Neural cell (in vitro differentiated cells): Measurements from ENCODE around the gene UBAP1. TPM values are rescaled to one million over a fixed set of nuclear protein-coding genes. Genes with fewer than 3 reads are reported as not detected.

ENCODE experiments used
- H2AFZ ChIP-seq: fragments of 200-600, 300-800 bp; sonication (generic), shearing (Covaris generic); 2 replicates; pipeline ENCODE4 v1.6.0; 2014; ENCODE audit warnings: low read depth, mild to moderate bottlenecking, antibody characterized with exemption, low read length, moderate library complexity
- H3F3A ChIP-seq: fragments of 200-600 bp; shearing (Covaris generic); 2 replicates; pipeline ENCODE4 v1.6.1; 2016; ENCODE audit warnings: mild to moderate bottlenecking, moderate library complexity, mixed read lengths, antibody characterized with exemption, low read length; ENCODE audit not compliant: insufficient read depth, poor library complexity, severe bottlenecking
- H3K27ac ChIP-seq: fragments of 200-600, 300-800 bp; sonication (generic), shearing (Covaris generic); 2 replicates; pipeline ENCODE4 v1.5.1; 2014; ENCODE audit warnings: mild to moderate bottlenecking, low read length, moderate library complexity
- H3K27me3 ChIP-seq: fragments of 300-800, 200-600 bp; sonication (generic), shearing (Covaris generic); 2 replicates; pipeline ENCODE4 v1.6.0; 2014; ENCODE audit warnings: mild to moderate bottlenecking, low read depth, low read length, moderate library complexity; ENCODE audit not compliant: insufficient read depth
- H3K36me3 ChIP-seq: fragments of 300-800, 200-600 bp; sonication (generic), shearing (Covaris generic); 2 replicates; pipeline ENCODE4 v1.5.1; 2014; ENCODE audit warnings: mild to moderate bottlenecking, antibody characterized with exemption, low read length, moderate library complexity; ENCODE audit not compliant: insufficient read depth
- H3K4me2 ChIP-seq: fragments of 300-800, 200-600 bp; sonication (generic), shearing (Covaris generic); 2 replicates; pipeline ENCODE4 v1.6.0; 2014; ENCODE audit warnings: mild to moderate bottlenecking, low read length
- H3K4me3 ChIP-seq: fragments of 300-800, 200-600 bp; sonication (generic), shearing (Covaris generic); 2 replicates; pipeline ENCODE4 v1.5.1; 2014; ENCODE audit warnings: mild to moderate bottlenecking, low read length, moderate library complexity
- H3K79me2 ChIP-seq: fragments of 200-600 bp; shearing (Covaris generic); replicated peaks from 2 replicates; pipeline ENCODE4 v1.6.0; 2014; ENCODE audit warnings: mild to moderate bottlenecking, low read length, moderate library complexity; ENCODE audit not compliant: insufficient read depth
- H3K9ac ChIP-seq: fragments of 300-800, 200-600 bp; sonication (generic), shearing (Covaris generic); 2 replicates; pipeline ENCODE4 v1.6.1; 2016; ENCODE audit warnings: mild to moderate bottlenecking, low read length, mixed read lengths
- H3K9me2 ChIP-seq: fragments of 200-600 bp; shearing (Covaris generic); 2 replicates; pipeline ENCODE4 v1.6.1; 2016; ENCODE audit warnings: mild to moderate bottlenecking, low read length, mixed read lengths; ENCODE audit not compliant: insufficient read depth
- H3K9me3 ChIP-seq: fragments of 200-600, 300-800 bp; sonication (generic), shearing (Covaris generic); 2 replicates; pipeline ENCODE4 v1.6.1; 2016; ENCODE audit warnings: mild to moderate bottlenecking, mixed run types, low read length, moderate library complexity, mixed read lengths
- H4K20me1 ChIP-seq: fragments of 200-600 bp; shearing (Covaris generic); 2 replicates; pipeline ENCODE4 v1.6.1; 2016; ENCODE audit warnings: mild to moderate bottlenecking, mixed run types; ENCODE audit not compliant: insufficient read depth
- EP300 ChIP-seq: fragments of 450-650 bp; conservative IDR thresholded peaks from 2 replicates; pipeline ENCODE4 v1.6.1; 2014; ENCODE audit warnings: antibody characterized with exemption, mild to moderate bottlenecking, moderate library complexity; ENCODE audit not compliant: poor library complexity, severe bottlenecking
- MXI1 ChIP-seq: fragments of 450-650 bp; conservative IDR thresholded peaks from 2 replicates; pipeline ENCODE4 v1.6.1; 2014; ENCODE audit warnings: antibody characterized with exemption, mild to moderate bottlenecking; ENCODE audit not compliant: poor library complexity, severe bottlenecking
- REST ChIP-seq: IDR thresholded peaks from 2 replicates; pipeline ENCODE4 v1.6.1; 2012; ENCODE audit warnings: borderline replicate concordance
- SMC3 ChIP-seq: fragments of 450-650 bp; conservative IDR thresholded peaks from 2 replicates; pipeline ENCODE4 v1.6.1; 2014; ENCODE audit warnings: antibody characterized with exemption, mild to moderate bottlenecking, moderate library complexity; ENCODE audit not compliant: poor library complexity
- polyA plus RNA-seq: library from polyadenylated mRNA; depleted of rRNA; stranded (reverse); fragments of >200 nt; gene quantifications from 2 replicates; pipeline ENCODE4 v1.2.3, GENCODE V29; 2014
- TF ChIP-seq, protein P1 (sequence below): fragments of 450-650 bp; IDR thresholded peaks from 2 replicates; pipeline ENCODE4 v1.5.1; 2014; ENCODE audit warnings: antibody characterized with exemption, mild to moderate bottlenecking, moderate library complexity; ENCODE audit not compliant: poor library complexity, severe bottlenecking

The UBAP1 gene
- polyA plus RNA-seq, 1 donor from 2014 or later: 35.1 TPM

DNA sequence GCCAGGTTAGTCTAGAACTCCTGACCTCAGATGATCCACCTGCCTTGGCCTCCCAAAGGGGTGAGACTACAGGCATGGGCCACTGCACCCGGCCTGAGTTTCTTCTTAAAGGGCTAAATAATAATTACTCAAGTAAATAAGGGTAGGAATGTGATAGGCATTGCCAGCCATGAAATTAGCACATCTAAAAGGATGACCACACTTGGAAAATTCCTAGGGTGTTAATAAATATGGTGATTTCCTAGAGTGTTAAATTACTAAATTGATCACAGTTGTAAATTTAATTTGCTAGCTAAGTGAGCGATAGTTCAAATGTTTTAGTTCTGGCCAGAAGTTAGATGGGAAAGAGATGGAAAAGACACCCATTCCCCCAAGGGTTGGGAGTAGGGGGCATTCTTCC is 53.4 kb downstream of the UBAP1 start:
- no peaks in the 10 kb centered on the region for H3K9me2 ChIP-seq

GRCh38 chr9:34233672-34234071 is 54.8 kb downstream of the UBAP1 start:
- no peak overlapping the region for H3K27ac ChIP-seq
- H3K9me3 ChIP-seq: no peaks in the 10 kb centered on the region
- no peak overlapping the region for H3K4me2 ChIP-seq
- no peaks in the 10 kb centered on the region for H3F3A ChIP-seq
- no peaks in the 10 kb centered on the region for H3K9me2 ChIP-seq
- no peak overlapping the region for H2AFZ ChIP-seq
- no peaks in the 10 kb centered on the region for H3K27me3 ChIP-seq
- H3K79me2 ChIP-seq: no peaks in the 10 kb centered on the region
- H3K9ac ChIP-seq: no peak overlapping the region
- TF ChIP-seq, protein P1, sequence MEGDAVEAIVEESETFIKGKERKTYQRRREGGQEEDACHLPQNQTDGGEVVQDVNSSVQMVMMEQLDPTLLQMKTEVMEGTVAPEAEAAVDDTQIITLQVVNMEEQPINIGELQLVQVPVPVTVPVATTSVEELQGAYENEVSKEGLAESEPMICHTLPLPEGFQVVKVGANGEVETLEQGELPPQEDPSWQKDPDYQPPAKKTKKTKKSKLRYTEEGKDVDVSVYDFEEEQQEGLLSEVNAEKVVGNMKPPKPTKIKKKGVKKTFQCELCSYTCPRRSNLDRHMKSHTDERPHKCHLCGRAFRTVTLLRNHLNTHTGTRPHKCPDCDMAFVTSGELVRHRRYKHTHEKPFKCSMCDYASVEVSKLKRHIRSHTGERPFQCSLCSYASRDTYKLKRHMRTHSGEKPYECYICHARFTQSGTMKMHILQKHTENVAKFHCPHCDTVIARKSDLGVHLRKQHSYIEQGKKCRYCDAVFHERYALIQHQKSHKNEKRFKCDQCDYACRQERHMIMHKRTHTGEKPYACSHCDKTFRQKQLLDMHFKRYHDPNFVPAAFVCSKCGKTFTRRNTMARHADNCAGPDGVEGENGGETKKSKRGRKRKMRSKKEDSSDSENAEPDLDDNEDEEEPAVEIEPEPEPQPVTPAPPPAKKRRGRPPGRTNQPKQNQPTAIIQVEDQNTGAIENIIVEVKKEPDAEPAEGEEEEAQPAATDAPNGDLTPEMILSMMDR: no peak
- no peaks in the 10 kb centered on the region for H3K36me3 ChIP-seq
- H3K4me3 ChIP-seq: no peak overlapping the region
- no peaks in the 10 kb centered on the region for H4K20me1 ChIP-seq

More for the DNA sequence above, 53.4 kb downstream of the UBAP1 start:
- Histone ChIP-seq H3K9me3 (no peaks in the 10 kb centered on the region), H3F3A (no peaks in the 10 kb centered on the region), H3K79me2 (no peaks in the 10 kb centered on the region), H3K27me3 (no peaks in the 10 kb centered on the region), H3K4me2 (no peak overlapping the region), H4K20me1 (no peaks in the 10 kb centered on the region), H3K9ac (no peak overlapping the region), H2AFZ (no peak overlapping the region), H3K4me3 (no peak overlapping the region), H3K27ac (no peak overlapping the region), H3K36me3 (no peaks in the 10 kb centered on the region)
- no peak for TF ChIP-seq MXI1
- no peak for TF ChIP-seq EP300
- TF ChIP-seq, protein P1: no peak
- no peak for TF ChIP-seq SMC3

DNA sequence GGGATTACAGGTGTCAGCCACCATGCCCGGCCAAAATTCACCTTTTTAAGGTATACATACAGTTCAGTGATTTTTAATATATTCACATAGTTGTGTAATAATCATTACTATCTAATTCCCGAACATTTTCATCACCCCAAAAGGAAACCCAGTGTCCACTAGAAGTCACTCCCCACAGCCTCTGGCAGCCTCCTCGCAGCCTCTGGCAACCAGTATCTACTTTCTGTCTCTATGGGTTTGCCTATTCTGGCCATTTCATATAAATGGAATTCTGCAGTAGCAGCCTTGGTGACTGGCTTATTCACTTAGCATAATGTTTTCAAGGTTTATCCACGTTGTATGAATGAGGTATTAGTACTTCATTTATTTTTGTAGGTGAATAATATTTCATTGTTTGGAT is 59.0 kb downstream of the UBAP1 start:
- no peak overlapping the region for H2AFZ ChIP-seq

More for the DNA sequence above, 59.0 kb downstream of the UBAP1 start:
- no peak overlapping the region for H3K27ac ChIP-seq
- no peak overlapping the region for H3K4me3 ChIP-seq
- H3K79me2 ChIP-seq: no peaks in the 10 kb centered on the region
- H3K9me3 ChIP-seq: no peaks in the 10 kb centered on the region
- no peaks in the 10 kb centered on the region for H3F3A ChIP-seq
- no peak overlapping the region for H3K9ac ChIP-seq
- H3K27me3 ChIP-seq: no peaks in the 10 kb centered on the region
- H4K20me1 ChIP-seq: no peaks in the 10 kb centered on the region
- H3K36me3 ChIP-seq: no peaks in the 10 kb centered on the region
- no peak for TF ChIP-seq MXI1
- TF ChIP-seq REST: no peak
- TF ChIP-seq, protein P1: no peak
- no peaks in the 10 kb centered on the region for H3K9me2 ChIP-seq
- H3K4me2 ChIP-seq: no peak overlapping the region
